ENCODE results near the gene ANXA2. TPM values are rescaled to one million over a fixed set of nuclear protein-coding genes. Genes with fewer than 3 reads are reported as not detected.

Gene ANXA2
- total and polyA plus RNA-seq, 2 experiments from 2014 or later: 4,692 to 6,052 TPM

DNA sequence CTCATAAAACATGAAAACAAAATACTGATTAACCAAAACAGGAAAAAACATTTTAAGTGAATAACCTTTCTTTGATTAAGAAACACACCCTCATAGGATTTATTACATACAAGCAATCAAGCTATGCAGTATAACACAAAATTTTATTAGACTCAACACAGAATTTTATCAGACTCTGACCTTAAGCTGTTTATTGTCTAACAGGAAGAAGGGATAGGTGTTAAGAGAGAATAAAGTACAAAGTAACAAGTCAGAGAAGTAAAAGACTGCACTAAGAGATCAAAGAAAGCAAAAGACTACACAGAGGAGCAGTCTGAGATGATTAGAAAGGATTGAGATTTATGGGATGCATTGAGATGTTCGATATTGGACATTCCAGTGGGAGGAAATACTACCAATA lies 43.5 kb upstream of the ANXA2 start:
- H3K9ac ChIP-seq: 0 out of 2 replicates have a peak overlapping the region, but pooled peaks have one; percentile 0
- H4K20me1 ChIP-seq (ENCODE audit: insufficient read depth): no peaks in the 10 kb centered on the region
- no peak for TF ChIP-seq EZH2phosphoT487 (IDR thresholded peaks at IDR 0.05; ENCODE audit: insufficient read depth, low read depth)
- no peak for TF ChIP-seq EZH2 (IDR thresholded peaks at IDR 0.05; ENCODE audit: insufficient read depth, poor library complexity, severe bottlenecking)

DNA sequence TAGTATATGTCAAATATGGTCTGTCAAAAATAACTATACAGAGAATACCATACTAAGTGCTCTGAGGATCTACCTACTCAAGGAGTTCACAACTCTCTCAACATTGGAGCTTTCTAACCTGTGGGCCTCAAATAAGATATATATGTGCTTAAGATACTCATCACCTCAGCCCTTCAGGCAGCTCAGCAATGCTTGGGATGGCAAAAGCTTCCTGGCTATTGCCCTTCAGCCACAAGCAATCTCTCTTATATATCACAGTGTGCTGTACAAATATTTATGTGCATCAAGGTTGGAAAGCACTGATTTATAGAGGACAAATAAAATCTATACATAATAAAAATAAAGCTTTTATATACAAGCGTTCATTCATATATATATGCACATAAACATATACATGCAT lies 40.9 kb upstream of the ANXA2 start:
- Histone ChIP-seq H3K4me3 (no peak overlapping the region), H3K79me2 (ENCODE audit: insufficient read depth) (peaks cover 36% of the 10 kb centered on the region), H3K4me1 (ENCODE audit: insufficient read depth) (peaks cover 24% of the 10 kb centered on the region), H3K27me3 (replicated peaks; ENCODE audit: insufficient read depth) (no peaks in the 10 kb centered on the region), H3F3A (ENCODE audit: insufficient read depth) (peaks cover 16% of the 10 kb centered on the region), H3K27ac (no peak overlapping the region), H2AFZ (no peak overlapping the region), H3K4me2 (ENCODE audit: unreplicated experiment) (no peak overlapping the region), H3K36me3 (ENCODE audit: low read depth) (0 out of 2 replicates have a peak, but pooled peaks cover 7% of the 10 kb centered on the region), H3K9ac (no peak overlapping the region), H3K9me2 (ENCODE audit: insufficient read depth) (no peaks in the 10 kb centered on the region), H3K9me3 (ENCODE audit: low read depth) (no peaks in the 10 kb centered on the region), H4K20me1 (ENCODE audit: insufficient read depth) (no peaks in the 10 kb centered on the region)
- DNase-seq: no peak
- in situ Hi-C loops (cut with MboI): no loop called here
- TF ChIP-seq EZH2 (IDR thresholded peaks at IDR 0.05; ENCODE audit: insufficient read depth, poor library complexity, severe bottlenecking): no peak
- TF ChIP-seq EZH2phosphoT487 (IDR thresholded peaks at IDR 0.05; ENCODE audit: insufficient read depth, low read depth): no peak
- WGBS, 2 experiments (ENCODE audit: low coverage in 1 of 2, low lambda C conversion rate in 2 of 2, missing lambda C conversion rate in 2 of 2): 68 to 75% methylated on average over 1 of the region's 1 CpG

More for the DNA sequence above, 43.5 kb upstream of the ANXA2 start:
- Histone ChIP-seq H3K4me2 (ENCODE audit: unreplicated experiment) (no peak overlapping the region), H2AFZ (no peak overlapping the region), H3K4me3 (no peak overlapping the region), H3K9me3 (ENCODE audit: low read depth) (no peaks in the 10 kb centered on the region), H3K9me2 (ENCODE audit: insufficient read depth) (no peaks in the 10 kb centered on the region), H3K27me3 (replicated peaks; ENCODE audit: insufficient read depth) (no peaks in the 10 kb centered on the region), H3K4me1 (ENCODE audit: insufficient read depth) (peaks cover 32% of the 10 kb centered on the region), H3K27ac (no peak overlapping the region), H3F3A (ENCODE audit: insufficient read depth) (peaks cover 34% of the 10 kb centered on the region), H3K79me2 (ENCODE audit: insufficient read depth) (peaks cover 52% of the 10 kb centered on the region), H3K36me3 (ENCODE audit: low read depth) (0 out of 2 replicates have a peak, but pooled peaks cover 7% of the 10 kb centered on the region)
- in situ Hi-C loops (cut with MboI): loop anchor here (10.0 kb wide), 1 partner anchor 87 kb away; no protein-coding TSS in a partner anchor
- WGBS, 2 experiments (ENCODE audit: low coverage in 1 of 2, low lambda C conversion rate in 2 of 2, missing lambda C conversion rate in 2 of 2): 7 to 10% methylated on average over 1 of the region's 1 CpG
- no peak for DNase-seq

DNA sequence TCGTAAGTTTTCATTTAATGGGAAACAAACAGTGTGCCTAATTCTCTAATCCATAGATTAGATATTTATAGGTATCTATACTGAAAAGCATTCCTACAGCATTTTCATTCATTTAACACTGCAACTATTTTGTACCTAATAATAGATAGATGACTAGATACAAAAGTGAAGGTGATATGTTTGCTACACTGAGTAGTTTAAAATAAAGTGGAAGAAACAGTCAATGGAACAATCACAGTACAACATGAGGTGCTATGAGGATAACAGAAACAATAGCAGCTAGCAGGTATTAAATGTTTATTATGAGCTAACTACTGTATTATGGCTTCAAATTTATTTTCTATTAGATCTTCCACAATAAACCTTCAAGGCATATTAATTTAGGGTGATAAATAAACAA lies 31.1 kb upstream of the ANXA2 start:
- Histone ChIP-seq H3K9ac (no peak overlapping the region), H3K9me2 (ENCODE audit: insufficient read depth) (no peaks in the 10 kb centered on the region), H3K4me1 (ENCODE audit: insufficient read depth) (peaks cover 16% of the 10 kb centered on the region), H3F3A (ENCODE audit: insufficient read depth) (peaks cover 33% of the 10 kb centered on the region), H3K9me3 (ENCODE audit: low read depth) (no peaks in the 10 kb centered on the region), H2AFZ (no peak overlapping the region), H3K27ac (no peak overlapping the region), H3K36me3 (ENCODE audit: low read depth) (peaks cover 6% of the 10 kb centered on the region; the same call in 1 of the 2 replicates), H3K79me2 (ENCODE audit: insufficient read depth) (peaks cover 17% of the 10 kb centered on the region), H3K4me3 (no peak overlapping the region), H4K20me1 (ENCODE audit: insufficient read depth) (no peaks in the 10 kb centered on the region), H3K27me3 (replicated peaks; ENCODE audit: insufficient read depth) (no peaks in the 10 kb centered on the region), H3K4me2 (ENCODE audit: unreplicated experiment) (no peak overlapping the region)
- in situ Hi-C loops (cut with MboI): no loop called here
- TF ChIP-seq EZH2 (IDR thresholded peaks at IDR 0.05; ENCODE audit: insufficient read depth, poor library complexity, severe bottlenecking) (no peak), EZH2phosphoT487 (IDR thresholded peaks at IDR 0.05; ENCODE audit: insufficient read depth, low read depth) (no peak)
- no peak for DNase-seq
- WGBS, 2 experiments (ENCODE audit: low coverage in 1 of 2, low lambda C conversion rate in 2 of 2, missing lambda C conversion rate in 2 of 2): 94 to 95% methylated on average over 1 of the region's 1 CpG

DNA sequence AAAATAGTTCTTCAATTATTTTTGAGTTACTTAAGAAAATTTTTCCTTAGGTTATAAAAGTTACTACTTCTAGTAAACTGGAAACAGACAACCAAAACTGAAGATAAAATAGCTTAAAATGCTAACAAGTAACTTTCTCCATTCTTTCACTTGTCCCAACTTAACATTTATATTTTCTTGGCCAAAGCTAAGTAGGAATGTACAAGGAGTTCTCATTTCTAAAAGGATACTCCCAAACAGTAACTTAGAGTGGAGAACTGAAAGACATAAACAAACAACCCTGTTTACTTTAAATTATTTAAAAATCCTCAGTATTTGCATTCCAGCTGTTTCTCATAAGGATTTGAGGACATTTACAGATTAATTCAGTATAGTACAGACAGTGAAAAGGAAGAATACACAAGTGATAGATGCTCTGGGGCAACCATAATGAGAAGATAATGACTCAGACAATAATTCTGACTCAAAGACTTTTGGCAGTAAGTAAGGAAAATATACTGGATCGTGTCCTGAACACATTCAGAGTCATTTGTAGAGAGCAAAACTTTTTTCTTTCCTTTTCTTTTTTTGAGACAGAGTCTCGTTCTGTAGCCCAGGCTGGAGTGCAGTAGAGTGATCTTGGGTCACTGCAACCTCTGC lies 29.2 kb upstream of the ANXA2 start:
- peak; percentile 91 for DNase-seq
- H3K4me1 ChIP-seq (ENCODE audit: insufficient read depth): peaks cover 34% of the 10 kb centered on the region
- no peak overlapping the region for H2AFZ ChIP-seq
- WGBS, 2 experiments (ENCODE audit: low coverage in 1 of 2, low lambda C conversion rate in 2 of 2, missing lambda C conversion rate in 2 of 2): 0 to 8% methylated on average over 2 of the region's 2 CpGs
- peak overlapping the region; percentile 60 for H3K4me2 ChIP-seq (ENCODE audit: unreplicated experiment)
- in situ Hi-C loops (cut with MboI): no loop called here
- TF ChIP-seq EZH2phosphoT487 (IDR thresholded peaks at IDR 0.05; ENCODE audit: insufficient read depth, low read depth): no peak
- TF ChIP-seq EZH2 (IDR thresholded peaks at IDR 0.05; ENCODE audit: insufficient read depth, poor library complexity, severe bottlenecking): no peak
- H3K9me3 ChIP-seq (ENCODE audit: low read depth): no peaks in the 10 kb centered on the region
- no peaks in the 10 kb centered on the region for H3K27me3 ChIP-seq (replicated peaks; ENCODE audit: insufficient read depth)
- H3K4me3 ChIP-seq: peak overlapping the region; percentile 51
- H3K79me2 ChIP-seq (ENCODE audit: insufficient read depth): peaks cover 24% of the 10 kb centered on the region
- no peaks in the 10 kb centered on the region for H3K9me2 ChIP-seq (ENCODE audit: insufficient read depth)
- H3K9ac ChIP-seq: peak overlapping the region; percentile 53
- H3K27ac ChIP-seq: peak overlapping the region; percentile 71
- no peaks in the 10 kb centered on the region for H4K20me1 ChIP-seq (ENCODE audit: insufficient read depth)
- peaks cover 6% of the 10 kb centered on the region for H3K36me3 ChIP-seq (ENCODE audit: low read depth)
- H3F3A ChIP-seq (ENCODE audit: insufficient read depth): peaks cover 44% of the 10 kb centered on the region

All from GM23248 (cell line).